GM18870 (cell line): Measurements from ENCODE around the gene CAPZA1.

Experiments
- ATAC-seq: cut with Tn5 transposase; IDR thresholded peaks from one replicate; pipeline ENCODE4 v1.9.1; 2021; ENCODE audit warnings: moderate library complexity; ENCODE audit not compliant: unreplicated experiment

CAPZA1 gene

DNA sequence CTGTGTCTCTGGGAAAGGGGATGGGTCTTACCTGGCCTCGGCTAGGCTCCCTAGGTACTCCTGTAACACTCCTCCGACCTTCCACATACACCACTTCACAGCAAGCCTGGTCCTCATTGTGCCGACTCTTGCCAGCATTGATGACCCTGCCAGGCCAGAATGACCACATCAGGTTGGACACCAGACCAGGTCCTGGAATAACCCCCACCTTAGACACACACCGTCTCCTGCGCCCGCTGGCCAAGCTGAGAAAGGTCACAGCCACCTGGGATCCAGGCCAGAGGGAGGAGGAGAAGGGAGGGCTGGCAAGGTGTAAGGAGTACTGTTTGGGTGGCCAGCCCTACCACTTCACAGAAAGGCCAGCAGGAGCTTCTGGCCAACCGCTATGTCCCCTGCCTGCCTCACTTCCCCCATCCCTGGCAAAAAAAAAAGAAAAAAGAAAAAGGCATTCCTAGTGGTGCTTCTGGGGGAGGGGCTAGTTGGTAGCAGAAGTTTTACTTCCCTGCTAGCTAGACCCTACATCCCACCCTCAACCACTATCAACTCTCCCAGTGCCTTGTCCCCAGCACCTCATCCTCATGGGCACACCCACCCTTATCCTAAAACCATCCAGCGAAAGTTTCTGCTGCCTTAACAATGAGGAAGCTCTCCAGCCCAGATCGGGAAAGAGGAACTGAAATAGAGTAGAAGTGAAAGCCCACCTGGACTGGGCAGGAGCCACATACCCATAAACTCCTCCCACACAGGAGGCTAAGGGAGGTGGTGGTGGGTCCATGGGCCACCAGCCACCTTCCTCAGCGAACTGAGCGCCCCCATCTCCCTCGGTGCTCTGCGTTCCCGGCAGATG lies 94.1 kb downstream of the CAPZA1 start:
- no peak for ATAC-seq

DNA sequence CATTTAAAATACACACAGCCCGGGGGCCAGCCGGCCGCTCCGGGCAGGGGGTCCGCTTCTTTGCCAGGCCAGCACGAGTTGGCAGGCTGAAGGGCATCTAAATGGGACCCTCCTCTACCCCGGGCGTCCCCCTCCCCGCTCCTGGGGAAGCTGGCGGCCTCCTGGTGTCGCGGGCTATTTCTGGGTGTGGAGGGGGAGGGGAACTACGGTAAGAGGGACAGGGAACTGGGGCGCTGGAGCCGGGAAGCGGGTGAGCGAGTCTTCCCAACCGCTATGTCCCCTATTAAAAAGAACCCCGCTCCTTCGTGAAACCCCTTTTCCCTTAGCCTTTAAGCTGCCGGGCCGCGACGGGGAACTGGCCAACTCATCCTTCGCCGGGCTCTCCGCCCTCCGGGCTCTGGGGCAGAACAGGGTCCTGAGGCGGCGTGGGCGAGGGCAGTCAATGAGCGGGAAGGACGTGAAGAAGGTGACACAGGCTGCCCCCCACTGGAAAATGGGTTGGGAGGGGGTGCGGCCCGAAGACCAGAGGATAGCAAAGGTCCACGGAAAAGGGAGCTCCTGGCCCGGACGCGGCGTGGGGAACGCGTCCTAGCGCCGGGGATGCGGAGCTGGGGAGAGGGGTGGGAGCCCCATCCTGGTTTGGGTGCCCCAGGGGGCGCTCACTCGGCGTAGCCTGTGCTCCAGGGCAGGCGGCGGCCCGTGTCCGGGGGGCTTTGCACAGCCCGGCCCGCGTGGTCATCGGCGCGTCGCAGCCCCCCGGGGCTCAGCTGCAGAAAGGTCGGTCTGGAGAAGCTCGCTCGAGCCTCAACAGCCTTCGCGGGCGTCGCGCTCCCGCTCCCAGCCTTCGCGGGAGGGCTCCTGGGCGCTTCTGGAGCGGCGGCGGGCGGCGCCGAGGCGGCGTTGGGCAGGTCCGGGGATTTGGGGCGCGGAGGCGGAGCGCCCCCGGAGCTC lies 95.0 kb downstream of the CAPZA1 start:
- ATAC-seq = peak; percentile 13

DNA sequence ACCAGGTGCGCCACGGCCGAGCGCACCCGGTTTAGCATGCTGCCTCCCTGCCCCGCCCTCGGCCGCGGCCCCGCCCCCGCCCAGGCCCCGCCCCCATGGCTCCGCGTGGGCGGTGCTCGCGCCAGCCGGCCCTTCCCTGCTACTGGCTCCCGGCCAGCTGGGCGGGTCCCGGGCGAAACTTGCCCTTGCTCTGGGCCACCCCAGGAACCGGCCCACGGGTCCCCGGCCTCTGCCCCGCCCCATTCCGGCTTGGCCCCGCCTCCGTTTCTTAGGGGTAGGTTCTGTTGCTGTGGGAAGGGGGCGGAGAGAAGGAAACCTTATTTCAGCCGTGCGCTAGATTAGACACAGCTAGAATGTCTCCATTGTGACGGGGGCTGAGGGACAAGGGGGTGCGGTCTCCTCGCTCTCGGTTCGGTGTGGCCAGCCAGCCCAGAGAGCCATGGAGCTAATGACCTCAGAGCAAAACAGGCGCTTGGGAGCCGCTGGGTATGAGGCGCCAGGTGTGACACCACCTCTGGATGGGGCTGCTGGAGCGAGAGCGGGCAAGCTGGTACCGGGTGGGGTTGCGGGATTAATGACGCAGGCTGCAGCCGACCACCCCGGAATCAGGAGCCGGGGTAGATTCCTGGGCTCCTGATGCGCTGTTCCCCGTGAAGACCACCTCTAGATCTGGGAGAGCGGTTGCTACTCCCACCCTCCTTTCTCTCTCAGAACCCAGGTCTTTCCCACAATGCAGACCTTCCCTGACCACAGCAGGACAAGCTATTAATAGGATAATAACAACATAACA lies 95.8 kb downstream of the CAPZA1 start, which contains the start of gene PPM1J:
Gene PPM1J (minus strand): TSS at position 69 of the 790 bp plus-strand sequence. CDS start 31 bp downstream, at position 38.
- ATAC-seq = peak; percentile 60

DNA sequence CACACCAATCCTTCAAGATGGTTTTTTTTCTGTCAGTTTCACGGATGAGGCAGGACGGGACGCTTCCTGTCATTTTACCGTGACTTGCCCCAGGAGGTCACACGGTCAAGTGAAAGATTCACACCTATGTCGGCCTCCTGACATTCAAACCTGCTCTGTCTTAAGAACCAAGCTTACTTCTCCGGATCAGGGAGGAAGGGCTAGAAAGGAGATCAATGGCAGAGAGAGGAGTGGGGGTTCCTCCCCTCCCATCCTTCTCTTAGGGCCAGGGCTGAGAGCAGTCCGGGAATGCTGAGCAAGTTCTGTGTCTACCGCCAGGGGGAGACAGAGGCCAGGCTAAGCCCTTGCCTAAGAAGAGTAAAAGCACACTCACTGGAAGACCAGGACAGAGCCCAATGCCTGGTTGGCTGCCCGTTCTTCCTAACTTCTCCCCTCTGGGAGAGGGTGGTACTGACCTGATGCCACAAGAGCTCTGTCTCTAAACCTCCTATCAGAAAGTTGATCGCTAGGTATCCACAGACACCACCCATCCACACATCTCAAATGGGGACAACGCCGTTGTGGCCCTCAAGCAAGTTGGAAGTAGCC lies 96.6 kb downstream of the CAPZA1 start:
- ATAC-seq = peak; percentile 40

DNA sequence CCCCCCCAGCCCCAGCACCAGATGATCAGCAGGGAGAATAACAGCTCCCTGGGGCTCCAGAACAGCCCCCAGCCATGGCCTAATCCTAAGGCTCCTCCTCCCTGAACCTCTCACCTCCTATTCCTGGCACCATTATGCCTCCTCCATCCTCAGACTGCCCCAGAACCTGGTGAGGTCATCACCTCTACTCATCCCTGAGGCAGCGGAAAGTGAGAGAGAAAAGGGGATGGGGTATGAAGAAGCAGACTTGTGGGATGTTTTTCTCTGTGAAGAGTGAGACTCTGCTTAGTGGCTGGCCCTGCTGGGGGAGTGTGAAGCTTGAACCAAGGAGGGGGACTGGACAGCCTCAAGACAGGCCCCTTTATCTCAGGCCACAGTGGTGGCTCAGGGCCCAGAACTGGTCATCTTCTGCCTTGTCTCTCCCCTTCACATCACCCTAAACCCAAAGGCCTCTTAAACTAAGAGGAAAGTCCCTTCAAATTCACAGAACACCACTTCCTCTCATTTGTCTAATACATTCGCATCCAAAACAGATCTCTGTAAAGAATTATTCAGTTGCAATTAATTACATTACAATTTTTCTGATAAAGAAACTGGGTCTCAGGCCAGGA lies 97.7 kb downstream of the CAPZA1 start:
- ATAC-seq = no peak

DNA sequence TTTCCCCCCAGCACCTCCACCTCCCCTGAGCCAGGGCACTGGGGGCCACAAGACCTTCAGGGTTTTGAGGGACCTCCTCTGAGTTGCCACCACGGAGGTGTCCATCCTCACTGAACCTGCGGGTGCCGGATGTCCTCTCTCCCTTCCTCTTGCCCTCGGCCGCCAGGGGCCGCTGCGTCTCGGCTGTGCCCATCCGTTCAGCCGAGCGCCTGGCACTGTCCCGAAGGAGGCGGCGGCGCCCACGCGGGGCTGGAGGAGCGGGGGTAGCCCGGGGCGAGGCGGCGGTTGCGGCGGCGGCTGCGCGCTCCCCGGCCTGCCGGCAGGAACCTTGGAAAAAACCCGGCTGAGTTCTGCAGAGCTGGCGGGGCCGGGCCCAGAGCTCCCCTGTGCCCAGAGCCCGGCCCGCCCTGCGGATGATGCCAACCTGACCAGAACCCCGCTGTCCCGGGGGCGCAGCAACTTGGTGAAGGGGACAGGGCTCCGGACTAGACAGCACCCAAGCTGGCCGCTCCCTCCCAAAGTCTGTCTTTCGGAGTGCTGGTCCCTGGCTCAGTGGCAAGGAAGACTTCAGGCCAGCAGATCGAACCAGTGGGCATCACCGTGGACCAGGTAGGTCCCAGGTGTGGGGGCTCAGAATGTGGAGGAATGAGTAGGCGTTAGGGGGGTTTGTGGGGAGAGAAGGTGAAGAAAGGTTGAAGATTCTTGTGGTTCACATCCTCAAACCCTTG lies 99.2 kb downstream of the CAPZA1 start:
- no peak for ATAC-seq

DNA sequence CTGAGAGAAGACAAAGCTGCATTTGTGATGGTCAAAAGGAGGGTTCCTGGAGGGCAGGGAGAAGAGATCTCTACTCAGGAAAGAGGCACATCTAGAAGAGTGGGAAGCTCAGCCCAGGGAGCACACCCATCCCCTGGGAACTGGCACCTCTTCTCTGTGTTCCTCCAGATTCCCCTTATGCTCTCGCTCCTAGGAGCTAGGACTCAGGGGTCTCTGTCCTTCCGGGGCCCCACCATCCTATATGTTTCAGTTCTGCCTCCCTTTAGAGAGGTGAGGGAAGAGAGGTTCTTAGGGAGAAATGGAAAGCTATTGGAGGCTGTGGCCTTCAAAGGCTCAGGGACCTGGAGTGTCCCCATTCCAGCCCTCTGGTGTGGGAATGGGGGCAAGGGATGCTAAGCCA lies 100.1 kb downstream of the CAPZA1 start:
- ATAC-seq = no peak

DNA sequence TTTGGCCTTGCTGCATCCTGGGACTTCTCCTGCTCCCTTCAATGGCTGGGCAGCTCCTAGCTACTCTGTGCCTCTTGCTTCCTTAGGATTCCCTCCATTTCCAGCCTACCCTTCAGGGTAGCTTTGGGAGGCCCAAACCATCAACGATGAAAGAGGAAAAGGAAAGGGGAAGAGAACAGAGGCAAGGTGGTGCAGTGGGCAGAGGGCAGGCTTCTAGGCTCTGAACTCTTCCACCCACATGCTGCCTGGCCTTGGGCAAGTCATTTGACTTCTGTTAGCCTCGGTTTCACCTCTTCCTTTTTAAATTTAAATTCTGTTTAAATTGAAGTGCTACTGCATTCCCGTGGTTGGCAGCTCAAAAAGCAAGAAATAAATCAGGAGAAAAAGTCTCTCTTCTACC lies 101.2 kb downstream of the CAPZA1 start:
- no peak for ATAC-seq
